Urinary bladder (tissue), 4 donors: ENCODE results near the gene CDHR5. TPM values are rescaled to one million over a fixed set of nuclear protein-coding genes. Genes with fewer than 3 reads are reported as not detected.

ENCODE experiments used
- DNase-seq: peaks from one replicate; pipeline ENCODE4 v3.0.0-alpha.2; 2015; ENCODE audit errors: extremely low spot score
- H3K27ac ChIP-seq: one replicate; pipeline ENCODE4 v1.5.1; 2013; ENCODE audit warnings: low read depth, mild to moderate bottlenecking, moderate library complexity
- H3K36me3 ChIP-seq: one replicate; pipeline ENCODE4 v1.6.1; 2013; ENCODE audit warnings: mild to moderate bottlenecking, moderate library complexity; ENCODE audit not compliant: insufficient read depth
- H3K4me1 ChIP-seq: one replicate; pipeline ENCODE4 v1.6.1; 2013; ENCODE audit warnings: mild to moderate bottlenecking, moderate library complexity; ENCODE audit not compliant: insufficient read depth
- H3K4me3 ChIP-seq: one replicate; pipeline ENCODE4 v1.5.1; 2013; ENCODE audit warnings: low read depth, low read length
- WGBS: extraction: QIAGEN DNeasy Blood & Tissue Kit; methylation state at CpG from one replicate; pipeline ENCODE4 v1.1.7; 2013; 5-methylcytosine and 5-hydroxymethylcytosine counted together
- polyA plus RNA-seq: library from polyadenylated mRNA; stranded (reverse); fragments of 200-250 nt; gene quantifications from one replicate; pipeline ENCODE4 v1.2.3, GENCODE V29; 2013
- total RNA-seq: library from RNA; depleted of rRNA; stranded (reverse); fragments of >200 nt; gene quantifications from one replicate; pipeline ENCODE4 v1.2.3, GENCODE V29; 2014
- donor health status: healthy with polysubstance abuse.
- donor health status: healthy.

CDHR5 gene
- total and polyA plus RNA-seq, 2 donors = 0.05 TPM; not detected in 1

DNA sequence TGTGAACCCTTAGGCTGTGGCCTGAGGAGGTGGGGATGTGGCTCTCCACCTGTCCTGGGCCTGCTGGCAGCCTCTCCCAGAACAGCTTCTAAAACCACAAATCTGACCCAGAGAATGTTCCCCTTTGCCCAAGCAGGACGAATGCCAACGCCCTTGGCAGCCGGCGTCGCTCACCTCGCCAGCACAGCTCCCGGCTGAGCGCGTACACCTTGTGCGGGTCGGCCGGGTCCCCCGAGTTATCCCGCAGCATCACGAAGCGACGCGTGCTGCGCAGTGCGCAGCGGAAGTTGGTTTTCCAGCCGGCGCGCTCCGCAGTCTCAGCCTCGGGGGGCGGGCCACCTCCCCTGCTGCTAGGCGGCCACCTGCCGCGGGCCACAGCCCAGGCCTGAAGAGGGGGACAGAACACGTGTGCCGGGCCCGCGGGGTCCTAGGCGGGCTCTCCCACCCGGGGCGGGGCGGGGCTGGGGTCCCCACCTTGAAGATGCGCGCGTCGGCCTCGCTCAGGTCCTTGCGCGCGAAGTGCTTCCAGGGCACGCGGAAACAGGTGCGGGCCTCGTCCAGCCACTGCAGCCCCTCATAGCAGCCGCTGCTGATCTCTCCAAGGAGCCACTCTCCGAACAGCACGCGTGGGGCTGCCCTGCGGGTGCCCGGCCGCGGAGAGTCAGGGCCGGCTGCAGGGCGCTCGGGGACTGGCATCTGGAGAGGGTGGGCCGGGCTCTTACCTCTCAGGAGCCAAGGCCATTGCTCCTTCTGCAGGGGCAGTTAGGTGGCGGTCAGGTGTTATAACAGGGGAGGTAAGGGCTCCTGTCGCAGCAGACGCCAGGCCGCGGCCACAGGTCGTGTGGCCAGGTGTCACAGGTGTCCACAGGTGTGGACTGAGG, 9.9 kb downstream of the CDHR5 start:
- no peak for DNase-seq
- Histone ChIP-seq H3K4me3 (peak overlapping the region; percentile 68), H3K27ac (peak overlapping the region; percentile 88), H3K36me3 (peaks cover 3% of the 10 kb centered on the region), H3K4me1 (no peaks in the 10 kb centered on the region)
- WGBS = 61% methylated on average over 68 of the region's 68 CpGs

DNA sequence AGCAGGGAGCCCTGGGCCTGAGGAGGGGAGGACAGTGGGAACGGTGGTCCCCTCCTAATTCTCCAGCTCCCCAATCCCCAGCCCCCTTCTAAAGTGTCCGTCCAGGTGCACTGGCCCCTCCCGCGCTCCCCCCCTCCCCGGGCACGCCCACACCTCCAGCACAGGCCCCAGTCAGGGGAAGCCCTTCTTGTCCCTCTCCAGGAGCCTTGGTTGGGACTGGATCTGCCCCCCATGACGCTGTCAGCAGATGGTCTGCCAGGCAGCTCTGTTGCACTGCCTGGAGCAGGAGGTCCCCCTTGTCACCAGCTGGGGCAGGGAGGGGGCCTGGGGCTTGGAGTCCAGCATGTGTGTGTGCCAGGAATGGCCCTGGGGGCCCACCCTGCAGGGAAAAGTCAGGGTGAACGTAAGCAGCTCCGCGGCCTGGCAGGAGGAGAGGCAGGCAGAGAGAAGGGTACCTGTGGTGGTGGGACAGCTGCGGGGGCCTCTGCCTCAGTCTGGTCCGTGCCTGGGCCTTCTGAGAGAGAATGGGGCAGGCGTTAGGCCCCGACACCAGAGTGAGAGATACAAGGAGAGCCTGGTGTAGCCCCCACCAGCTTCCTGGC, 10.6 kb downstream of the CDHR5 start:
- Histone ChIP-seq H3K4me3 (no peak overlapping the region), H3K27ac (peak overlapping the region; percentile 3), H3K4me1 (no peaks in the 10 kb centered on the region), H3K36me3 (peaks cover 3% of the 10 kb centered on the region)
- WGBS = 71% methylated on average over 14 of the region's 14 CpGs
- DNase-seq = no peak

DNA sequence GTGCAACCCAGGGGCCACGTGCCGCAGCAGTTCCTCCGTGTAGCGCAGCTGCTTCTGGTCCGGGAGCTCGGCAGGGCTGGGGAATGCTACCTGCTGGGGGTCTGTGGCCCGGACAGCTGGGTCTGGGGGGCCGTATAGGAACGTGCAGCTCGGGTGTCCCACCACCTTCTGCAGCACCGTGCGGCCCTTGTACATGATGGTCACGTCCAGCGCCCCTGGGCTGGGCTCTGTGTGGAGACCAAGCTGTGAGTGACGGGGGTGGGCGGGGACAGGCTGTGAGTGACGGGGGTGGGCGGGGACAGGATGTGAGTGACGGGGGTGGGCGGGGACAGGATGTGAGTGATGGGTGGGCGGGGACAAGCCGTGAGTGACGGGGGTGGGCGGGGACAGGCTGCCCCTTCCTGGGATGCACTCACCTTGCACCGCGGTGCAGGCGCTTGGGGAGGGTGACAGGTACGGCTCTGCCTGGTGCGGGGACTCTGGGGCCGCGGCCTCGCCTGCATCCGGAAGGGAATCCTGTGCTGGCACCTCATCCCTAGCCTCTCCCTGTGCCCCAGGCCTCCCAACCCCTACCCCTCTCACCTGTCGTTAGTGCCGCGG, 11.3 kb downstream of the CDHR5 start:
- H3K36me3 ChIP-seq = peaks cover 3% of the 10 kb centered on the region
- H3K4me1 ChIP-seq = no peaks in the 10 kb centered on the region
- H3K4me3 ChIP-seq = no peak overlapping the region
- no peak for DNase-seq
- 73% methylated on average over 36 of the region's 36 CpGs for WGBS
- no peak overlapping the region for H3K27ac ChIP-seq

DNA sequence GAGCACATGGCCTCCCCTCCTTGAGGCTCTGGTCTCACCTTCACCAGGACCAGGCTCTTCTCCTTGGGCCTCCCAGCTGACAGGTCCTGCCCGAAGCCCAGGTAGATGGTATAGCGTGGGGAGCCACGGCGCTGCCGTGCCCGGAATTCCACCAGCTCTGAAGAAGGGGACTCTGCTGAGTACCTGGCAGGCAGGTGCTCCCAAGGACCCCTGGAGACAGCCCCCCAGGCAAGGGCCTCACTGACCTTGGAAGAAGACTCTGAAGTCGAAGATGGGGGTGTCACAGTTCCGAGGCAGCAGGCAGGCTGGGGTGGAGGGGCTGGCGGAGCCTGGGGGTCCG, 11.8 kb downstream of the CDHR5 start:
- peaks cover 3% of the 10 kb centered on the region for H3K36me3 ChIP-seq
- no peak overlapping the region for H3K27ac ChIP-seq

DNA sequence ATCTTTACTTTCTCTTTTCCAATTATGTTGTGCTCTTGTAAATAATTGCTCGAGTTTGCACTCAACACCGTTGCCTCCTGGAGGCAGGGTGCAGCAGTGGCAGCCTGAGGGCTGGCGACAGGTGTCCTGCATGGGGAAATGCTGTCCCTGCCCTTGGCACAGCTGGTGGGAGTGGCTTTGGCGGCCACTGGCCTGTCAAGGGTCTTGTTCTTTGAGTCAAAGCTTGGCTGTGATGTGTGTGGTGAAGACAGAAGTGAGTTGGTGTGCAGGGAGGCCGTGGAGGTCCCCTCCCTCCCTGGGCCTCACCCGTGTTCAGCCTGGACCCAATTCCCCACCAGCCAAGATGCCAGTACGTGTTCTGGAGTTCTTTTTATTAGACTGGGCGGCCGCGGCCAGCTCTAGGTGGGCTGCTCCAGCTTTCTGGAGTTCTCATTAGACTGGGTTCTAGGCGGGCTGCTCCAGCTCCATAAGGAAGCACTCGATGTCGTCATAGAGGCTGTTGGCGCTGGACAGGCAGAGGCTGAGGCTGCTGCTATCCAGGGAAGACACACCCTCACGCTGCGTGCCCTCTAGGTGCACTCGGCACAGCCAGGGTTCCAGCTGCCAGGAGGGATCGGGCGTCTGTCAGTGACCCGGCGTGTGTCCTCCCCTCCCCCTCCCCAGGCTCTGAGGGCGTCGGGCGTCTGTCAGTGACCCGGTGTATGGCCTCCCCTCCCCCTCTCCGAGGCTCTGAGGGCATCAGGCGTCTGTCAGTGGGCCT, 12.4 kb downstream of the CDHR5 start:
- no peaks in the 10 kb centered on the region for H3K4me1 ChIP-seq
- no peak for DNase-seq
- H3K27ac ChIP-seq = no peak overlapping the region
- no peak overlapping the region for H3K4me3 ChIP-seq
- peaks cover 3% of the 10 kb centered on the region for H3K36me3 ChIP-seq
- 71% methylated on average over 27 of the region's 27 CpGs for WGBS

More for the DNA sequence above, 11.8 kb downstream of the CDHR5 start:
- Histone ChIP-seq H3K4me1 (no peaks in the 10 kb centered on the region), H3K4me3 (no peak overlapping the region)
- no peak for DNase-seq
- WGBS = 93% methylated on average over 10 of the region's 10 CpGs

DNA sequence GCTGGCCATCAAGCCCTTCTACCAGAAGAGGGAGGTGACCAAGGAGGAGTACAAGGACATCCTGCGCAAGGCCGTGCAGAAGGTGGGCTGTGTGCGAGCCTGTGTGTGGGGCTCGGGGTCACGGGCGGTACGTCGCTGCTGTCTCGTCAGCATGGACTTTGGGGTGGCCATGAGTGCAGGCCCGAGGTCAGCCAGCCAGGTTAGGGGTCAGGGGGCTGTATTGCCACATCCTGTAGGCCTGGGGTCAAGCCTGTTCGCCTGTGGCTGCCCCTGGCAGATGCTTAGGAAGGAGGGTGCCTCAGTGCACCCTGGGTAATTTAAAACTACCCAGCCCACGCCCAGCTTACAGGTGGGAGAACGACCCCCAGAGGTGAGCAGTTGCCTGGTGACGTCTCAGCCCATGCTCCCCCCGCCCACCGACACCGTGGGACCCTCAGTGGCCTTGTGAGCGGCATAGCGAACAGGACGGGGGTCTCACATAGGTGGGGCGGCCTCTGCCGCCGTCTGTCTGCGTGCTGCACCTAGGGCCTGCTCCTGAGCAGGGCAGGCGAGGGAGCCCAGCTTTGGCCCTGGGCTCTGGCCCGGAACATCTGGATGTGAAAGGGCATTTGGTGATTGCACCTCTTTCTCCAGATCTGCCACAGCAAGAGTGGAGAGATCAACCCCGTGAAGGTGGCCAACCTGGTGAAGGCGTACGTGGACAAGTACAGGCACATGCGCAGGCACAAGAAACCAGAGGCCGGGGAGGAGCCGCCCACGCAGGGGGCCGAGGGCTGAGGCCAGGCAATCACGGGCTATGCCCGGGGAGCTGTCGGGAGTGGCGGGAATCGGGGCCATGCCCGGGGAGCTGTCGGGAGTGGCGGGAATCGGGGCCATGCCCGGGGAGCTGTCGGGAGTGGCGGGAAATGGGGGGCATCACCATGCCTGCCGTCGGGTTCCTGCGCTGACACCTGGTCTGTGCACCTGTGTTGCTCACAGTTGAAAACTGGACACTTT, 13.5 kb downstream of the CDHR5 start:
- Histone ChIP-seq H3K4me3 (no peak overlapping the region), H3K27ac (no peak overlapping the region), H3K36me3 (peaks cover 5% of the 10 kb centered on the region), H3K4me1 (no peaks in the 10 kb centered on the region)
- no peak for DNase-seq
- WGBS = 88% methylated on average over 49 of the region's 49 CpGs

DNA sequence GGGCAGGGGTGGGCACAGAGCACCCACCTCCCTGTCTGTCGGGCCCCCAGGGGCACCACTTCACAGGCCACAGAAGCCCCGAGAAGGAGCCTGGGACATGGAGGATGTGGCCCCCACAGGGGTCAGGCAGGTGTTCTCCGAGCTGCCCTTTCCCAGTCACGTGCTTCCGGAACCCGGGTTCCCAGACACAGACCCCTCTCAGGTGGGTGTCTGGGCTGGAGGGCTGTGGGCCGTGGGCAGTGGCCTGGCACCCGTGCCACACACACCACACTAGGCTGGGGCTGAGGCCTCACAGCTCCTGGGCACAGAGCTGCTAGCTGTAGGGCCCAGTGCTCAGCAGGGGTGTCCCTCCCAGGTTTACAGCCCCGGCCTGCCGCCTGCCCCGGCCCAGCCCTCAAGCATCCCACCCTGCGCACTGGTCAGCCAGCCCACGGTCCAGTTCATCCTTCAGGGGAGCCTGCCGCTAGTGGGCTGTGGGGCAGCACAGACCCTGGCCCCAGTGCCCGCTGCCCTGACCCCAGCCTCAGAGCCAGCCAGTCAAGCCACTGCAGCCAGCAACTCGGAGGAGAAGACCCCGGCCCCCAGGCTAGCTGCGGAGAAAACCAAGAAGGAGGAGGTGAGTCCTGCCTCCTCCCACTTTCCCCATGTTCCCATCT, 14.5 kb downstream of the CDHR5 start:
- no peaks in the 10 kb centered on the region for H3K4me1 ChIP-seq
- peaks cover 5% of the 10 kb centered on the region for H3K36me3 ChIP-seq
- DNase-seq = no peak
- 93% methylated on average over 18 of the region's 18 CpGs for WGBS
- no peak overlapping the region for H3K4me3 ChIP-seq
- H3K27ac ChIP-seq = no peak overlapping the region

DNA sequence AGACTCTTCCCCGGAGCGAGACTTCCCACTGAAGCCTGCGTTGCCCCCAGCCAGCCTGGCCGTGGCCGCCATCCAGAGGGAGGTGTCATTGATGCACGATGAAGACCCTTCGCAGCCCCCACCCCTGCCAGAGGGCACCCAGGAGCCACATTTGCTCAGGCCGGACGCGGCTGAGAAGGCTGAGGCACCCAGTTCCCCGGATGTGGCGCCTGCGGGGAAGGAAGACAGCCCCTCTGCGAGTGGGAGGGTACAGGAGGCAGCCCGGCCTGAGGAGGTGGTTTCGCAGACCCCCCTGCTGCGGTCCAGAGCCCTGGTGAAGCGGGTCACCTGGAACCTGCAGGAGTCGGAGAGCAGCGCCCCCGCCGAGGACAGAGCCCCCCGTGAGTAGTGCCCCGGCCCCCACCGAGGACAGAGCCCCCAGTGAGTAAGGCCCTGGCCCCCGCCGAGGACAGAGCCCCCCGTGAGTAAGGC, 15.4 kb downstream of the CDHR5 start:
- H3K27ac ChIP-seq = no peak overlapping the region
- no peak for DNase-seq
- peaks cover 5% of the 10 kb centered on the region for H3K36me3 ChIP-seq
- H3K4me3 ChIP-seq = no peak overlapping the region
- WGBS = 91% methylated on average over 28 of the region's 28 CpGs
- H3K4me1 ChIP-seq = no peaks in the 10 kb centered on the region

DNA sequence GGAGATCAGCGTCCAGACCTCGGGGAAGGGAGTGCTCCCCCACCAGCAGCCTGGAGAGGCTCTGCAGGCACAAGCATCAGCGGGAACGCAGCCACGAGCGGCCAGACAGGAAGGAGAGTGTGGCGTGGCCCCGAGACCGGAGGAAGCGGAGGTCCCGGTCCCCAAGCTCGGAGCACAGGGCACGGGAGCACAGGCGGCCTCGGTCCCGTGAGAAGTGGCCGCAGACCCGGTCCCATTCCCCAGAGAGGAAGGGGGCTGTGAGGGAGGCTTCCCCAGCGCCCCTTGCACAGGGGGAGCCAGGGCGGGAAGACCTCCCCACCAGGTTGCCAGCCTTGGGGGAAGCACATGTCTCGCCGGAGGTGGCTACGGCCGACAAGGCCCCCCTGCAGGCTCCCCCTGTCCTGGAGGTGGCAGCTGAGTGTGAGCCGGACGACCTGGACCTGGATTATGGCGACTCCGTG, 15.9 kb downstream of the CDHR5 start:
- WGBS = 86% methylated on average over 28 of the region's 28 CpGs
- H3K4me3 ChIP-seq = no peak overlapping the region
- no peak for DNase-seq
- peaks cover 5% of the 10 kb centered on the region for H3K36me3 ChIP-seq
- H3K4me1 ChIP-seq = no peaks in the 10 kb centered on the region
- H3K27ac ChIP-seq = no peak overlapping the region

DNA sequence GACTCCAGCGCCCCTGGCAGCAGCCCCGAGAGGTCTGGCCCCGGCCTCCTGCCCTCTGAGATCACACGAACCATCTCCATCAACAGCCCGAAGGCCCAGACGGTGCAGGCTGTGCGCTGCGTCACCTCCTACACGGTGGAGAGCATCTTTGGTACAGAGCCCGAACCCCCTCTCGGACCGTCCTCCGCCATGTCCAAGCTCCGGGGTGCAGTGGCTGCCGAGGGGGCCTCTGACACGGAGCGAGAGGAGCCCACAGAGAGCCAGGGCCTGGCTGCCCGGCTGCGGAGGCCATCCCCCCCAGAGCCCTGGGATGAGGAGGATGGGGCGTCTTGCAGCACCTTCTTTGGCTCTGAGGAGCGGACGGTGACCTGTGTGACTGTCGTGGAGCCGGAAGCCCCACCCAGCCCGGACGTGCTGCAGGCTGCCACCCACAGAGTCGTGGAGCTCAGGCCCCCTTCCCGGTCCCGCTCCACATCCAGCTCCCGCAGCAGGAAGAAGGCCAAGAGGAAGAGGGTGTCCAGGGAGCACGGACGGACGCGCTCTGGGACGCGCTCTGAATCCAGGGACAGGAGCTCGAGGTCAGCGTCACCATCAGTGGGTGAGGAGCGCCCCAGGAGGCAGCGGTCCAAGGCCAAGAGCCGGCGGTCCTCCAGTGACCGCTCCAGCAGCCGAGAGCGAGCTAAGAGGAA, 16.6 kb downstream of the CDHR5 start:
- no peak overlapping the region for H3K4me3 ChIP-seq
- WGBS = 91% methylated on average over 45 of the region's 45 CpGs
- DNase-seq = no peak

DNA sequence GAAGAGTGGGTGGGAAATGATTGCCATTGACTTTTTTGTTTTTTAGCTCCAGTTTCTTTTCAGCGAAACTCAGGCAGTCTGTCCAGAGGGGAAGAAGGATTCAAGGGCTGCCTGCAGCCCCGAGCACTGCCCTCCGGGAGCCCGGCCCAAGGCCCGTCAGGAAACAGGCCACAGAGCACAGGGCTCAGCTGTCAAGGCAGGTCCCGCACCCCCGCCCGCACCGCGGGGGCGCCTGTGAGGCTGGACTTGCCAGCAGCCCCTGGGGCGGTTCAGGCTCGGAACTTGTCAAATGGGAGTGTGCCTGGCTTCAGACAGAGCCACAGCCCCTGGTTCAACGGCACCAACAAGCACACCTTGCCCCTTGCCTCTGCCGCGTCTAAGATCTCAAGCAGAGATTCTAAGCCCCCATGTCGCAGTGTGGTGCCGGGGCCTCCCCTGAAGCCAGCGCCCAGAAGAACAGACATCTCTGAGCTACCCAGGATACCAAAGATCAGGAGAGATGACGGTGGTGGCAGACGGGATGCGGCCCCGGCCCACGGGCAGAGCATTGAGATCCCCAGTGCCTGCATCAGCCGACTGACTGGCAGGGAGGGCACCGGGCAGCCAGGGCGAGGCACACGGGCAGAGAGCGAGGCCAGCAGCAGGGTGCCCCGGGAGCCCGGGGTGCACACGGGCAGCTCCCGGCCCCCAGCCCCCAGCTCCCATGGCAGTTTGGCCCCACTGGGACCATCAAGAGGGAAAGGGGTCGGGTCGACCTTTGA, 17.6 kb downstream of the CDHR5 start:
- 92% methylated on average over 35 of the region's 35 CpGs for WGBS
- H3K4me1 ChIP-seq = no peaks in the 10 kb centered on the region
- H3K36me3 ChIP-seq = peaks cover 3% of the 10 kb centered on the region
- H3K27ac ChIP-seq = no peak overlapping the region
- no peak for DNase-seq
- no peak overlapping the region for H3K4me3 ChIP-seq

More for the DNA sequence above, 16.6 kb downstream of the CDHR5 start:
- Histone ChIP-seq H3K27ac (no peak overlapping the region), H3K36me3 (peaks cover 5% of the 10 kb centered on the region), H3K4me1 (no peaks in the 10 kb centered on the region)
